Iris pigment epithelial cell (primary cell): ENCODE data around the gene ARHGEF16.

Experiments
- DNase-seq: peaks from one replicate; pipeline ENCODE4 v3.0.0-alpha.2; 2011; ENCODE audit warnings: low read depth

ARHGEF16 gene

DNA sequence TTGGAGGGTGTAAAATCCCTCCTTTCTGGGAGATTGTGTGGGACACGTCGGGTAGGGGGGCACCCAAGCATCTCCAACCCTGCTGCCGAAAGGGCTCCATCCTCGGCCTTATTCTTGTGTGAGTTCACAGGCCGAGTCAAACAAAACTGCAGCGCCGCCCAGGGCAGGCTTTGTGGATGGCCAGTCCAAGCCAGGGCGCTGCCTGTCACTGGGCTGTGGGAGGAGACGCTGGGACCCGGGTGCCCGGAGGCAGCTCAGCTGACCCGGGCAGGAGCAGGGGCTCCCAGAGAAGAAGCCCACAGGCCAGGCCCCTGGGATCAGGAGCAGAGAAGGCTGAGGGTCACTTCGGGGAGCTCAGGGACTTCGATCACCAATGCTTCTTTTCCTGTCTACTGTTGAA lies 31.8 kb upstream of the ARHGEF16 start:
- DNase-seq: no peak

DNA sequence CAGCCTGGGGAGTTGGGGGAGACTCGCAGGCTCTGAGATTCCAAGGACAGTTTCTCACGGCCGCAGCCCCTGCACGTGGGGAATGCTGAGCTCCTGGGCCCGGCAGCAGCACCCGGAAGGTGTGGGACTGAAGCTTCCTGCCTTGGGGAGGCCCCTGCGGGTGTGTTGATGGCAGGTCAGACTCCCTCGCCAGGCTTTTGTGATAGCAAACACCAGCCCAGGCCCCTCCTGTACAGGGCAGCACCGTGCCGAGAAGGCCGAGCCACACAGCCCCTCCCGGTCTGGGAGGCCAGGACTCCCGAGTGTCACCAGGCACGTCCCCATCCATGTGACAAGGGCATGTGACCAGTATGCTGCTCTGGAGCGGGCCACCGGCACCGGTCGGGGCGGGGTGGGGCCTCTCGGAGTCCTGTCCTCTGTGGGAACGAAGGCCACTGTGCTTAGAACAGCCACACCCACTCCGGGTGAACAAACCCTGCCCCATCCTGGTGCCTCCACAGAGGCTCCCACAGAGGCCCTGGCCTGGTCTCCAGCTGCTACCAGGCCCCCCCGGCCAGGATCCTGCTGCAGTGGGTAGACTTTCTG lies 31.1 kb upstream of the ARHGEF16 start:
- no peak for DNase-seq

DNA sequence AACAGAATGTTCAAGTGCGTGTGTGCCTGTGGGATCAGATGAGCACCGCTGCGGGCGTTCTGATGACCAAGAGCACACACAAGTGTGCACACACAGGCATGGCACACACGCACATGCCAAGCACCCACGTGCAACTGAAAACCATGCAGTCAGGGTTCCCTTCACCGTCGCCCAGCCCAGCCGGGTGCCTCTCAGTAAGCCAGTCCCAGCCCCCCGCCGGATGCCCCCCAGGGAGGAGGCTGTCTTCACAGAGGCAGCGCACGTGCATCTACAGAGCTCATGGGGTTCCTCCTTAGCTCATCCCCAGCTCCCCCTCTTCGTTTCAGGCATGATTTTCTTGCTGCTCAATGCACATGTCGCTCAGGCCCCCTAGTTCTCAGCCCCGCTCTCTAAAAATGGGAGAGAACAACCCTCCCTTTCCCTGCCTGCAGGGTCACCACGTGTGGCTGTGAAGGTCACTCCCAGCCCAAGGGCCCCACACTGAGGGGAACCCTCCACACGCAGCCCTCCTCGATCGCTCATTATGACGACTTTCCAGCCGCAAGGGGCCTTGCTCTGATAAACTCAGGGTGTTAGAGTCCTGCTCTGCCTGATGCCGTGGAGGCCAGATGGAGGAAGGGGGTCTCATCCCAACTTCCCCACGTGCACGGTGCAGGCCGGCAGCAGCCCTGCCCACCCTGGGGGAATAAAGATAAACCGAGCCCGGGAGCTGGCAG lies 30.4 kb upstream of the ARHGEF16 start:
- no peak for DNase-seq

DNA sequence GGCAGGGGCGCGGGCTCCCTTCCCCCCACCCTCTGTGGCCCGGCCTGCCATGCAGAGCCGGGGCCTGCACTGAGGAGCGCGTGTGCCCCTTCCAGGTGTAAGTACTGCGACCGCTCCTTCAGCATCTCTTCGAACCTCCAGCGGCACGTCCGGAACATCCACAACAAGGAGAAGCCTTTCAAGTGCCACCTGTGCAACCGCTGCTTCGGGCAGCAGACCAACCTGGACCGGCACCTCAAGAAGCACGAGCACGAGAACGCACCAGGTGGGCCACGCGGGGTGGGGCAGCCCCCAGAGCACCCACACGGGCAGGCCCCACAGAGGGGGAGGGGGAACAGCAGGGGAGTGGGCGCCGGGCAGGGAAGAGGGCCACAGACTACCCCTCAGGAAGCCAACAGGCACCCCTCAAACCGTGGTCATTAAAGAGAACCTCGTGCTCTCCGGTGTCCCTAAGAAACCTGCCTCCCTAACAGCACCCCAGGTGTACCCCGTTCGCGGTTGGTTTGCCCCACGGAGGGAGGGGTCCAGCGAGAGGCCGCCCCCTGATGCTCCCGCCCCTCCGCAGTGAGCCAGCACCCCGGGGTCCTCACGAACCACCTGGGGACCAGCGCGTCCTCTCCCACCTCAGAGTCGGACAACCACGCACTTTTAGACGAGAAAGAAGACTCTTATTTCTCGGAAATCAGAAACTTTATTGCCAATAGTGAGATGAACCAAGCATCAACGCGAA lies 28.8 kb upstream of the ARHGEF16 start:
- DNase-seq: no peak

DNA sequence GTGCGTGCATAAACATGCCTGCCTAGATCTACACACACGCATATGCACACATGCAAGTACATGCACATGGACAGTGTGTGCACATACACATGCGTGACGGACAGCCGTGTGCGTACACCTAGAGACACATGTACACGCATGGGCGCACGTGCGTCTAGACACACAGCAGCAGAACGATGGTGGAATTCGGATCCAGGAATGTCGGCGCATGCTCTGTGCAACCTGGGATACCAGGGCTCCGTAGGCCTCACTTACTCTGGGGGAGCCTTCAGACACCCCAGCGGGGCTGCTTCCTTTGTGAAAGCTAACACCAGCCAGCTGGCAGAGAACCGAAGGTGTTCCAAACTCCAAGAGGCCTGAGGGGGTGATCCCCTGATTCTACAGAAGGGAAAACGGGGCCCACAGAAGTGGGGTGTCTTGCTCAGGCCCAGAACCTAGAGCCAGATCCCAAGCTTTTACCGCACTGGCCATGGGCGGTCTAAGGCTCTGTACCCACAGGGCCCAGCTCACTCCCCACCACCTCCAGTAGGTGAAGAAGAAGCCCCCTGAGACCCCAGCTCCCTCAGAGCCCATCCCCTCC lies 27.4 kb upstream of the ARHGEF16 start:
- DNase-seq: no peak

DNA sequence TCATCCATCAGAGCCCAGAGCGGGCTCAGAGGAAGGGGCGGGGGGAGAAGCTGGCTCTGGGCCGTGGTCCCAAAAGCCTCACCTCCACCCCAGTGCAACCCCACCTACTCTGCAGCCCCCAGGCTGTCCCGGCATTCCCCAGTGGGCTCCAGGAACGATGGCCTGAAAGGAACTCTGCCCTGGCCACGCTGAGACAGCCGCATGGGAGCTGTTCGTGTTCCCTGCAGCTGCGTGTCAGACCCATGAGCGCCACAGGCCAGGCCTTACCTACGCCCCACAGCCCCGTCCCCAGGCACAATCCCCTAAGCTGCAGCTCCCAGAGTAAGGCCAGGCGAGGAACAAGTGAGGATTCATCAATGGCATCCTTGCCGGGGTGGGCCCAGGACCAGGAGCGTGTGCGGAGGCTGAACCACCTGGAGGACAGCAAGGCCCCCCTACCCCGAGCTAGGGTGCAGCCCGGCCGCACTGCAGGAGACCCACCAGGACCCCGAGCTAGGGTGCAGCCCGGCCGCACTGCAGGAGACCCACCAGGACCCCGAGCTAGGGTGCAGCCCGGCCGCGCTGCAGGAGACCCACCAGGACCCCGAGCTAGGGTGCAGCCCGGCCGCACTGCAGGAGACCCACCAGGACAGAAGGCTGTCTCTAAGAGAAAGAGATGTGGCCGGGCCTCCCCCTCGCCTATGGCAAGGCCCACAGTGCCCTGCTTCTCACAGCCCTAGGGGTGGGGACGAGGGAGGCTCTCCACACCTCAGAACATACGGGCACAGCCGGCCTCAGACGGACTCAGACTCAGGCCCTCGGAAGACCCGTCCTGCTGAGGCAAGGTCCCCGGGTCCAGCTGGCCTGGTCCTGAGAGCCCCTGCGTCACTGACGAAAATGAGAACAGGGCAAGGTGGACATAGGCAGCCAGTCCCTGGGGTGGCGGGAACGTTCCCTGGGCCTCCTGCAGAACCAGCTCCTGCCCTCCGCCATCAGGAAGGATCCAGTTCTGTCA lies 26.5 kb upstream of the ARHGEF16 start:
- no peak for DNase-seq

DNA sequence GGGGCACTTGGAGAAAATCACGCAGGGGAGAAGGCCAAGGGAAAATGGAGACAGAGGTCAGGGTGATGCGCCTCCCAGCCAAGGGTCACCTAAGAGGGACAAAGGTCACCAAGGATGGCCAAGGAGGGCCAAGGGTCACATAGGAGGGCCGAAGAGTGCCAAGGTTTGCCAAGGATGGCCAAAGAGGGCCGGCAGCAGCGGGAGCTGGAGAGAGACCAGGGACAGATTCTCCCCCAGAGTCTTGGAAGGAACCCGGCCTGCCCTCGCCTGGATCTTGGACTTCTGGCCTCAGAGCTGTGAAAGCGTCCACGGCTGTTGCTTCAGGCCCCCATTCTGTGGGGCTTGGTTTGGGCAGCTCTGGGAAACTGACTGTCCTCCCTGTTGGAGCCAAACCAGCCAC lies 25.6 kb upstream of the ARHGEF16 start:
- DNase-seq: no peak

DNA sequence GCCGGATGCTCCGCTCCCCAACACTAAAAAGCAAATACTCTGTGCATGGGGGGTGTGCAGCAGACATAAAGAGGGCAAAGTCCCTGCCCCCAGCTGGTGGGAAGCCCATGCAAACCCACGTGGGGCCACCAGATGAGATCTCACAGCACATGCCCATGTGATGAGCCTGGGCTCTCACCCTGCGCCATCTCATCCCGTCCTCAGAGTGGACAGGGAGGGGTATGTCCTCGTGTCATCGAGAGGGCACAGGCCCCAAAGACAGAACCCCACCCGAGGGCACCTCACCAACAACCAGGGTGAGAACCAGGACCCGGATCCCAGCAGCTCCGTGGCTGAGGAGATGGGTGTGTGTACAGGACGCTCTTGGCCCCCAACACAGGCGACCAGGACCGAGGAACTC lies 25.1 kb upstream of the ARHGEF16 start:
- no peak for DNase-seq

DNA sequence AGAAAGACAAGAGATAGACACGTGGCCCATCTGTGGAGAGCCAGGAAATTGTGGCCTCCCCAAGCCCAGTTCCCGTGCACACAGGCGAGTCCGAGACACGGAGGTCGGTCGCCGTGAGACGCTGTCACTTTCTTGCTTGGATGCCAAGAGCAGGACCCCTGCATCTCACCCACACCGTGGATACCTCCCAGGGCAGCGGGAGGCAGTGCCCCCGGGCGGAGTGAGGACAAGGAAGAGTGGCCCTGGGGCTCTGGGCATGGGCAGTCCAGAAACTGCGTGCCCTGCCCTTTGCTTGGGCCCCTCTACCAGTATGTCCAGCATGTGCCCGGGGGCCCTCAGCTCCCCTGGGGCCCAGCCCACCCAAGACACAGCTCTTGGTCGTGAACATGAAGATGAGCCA lies 24.7 kb upstream of the ARHGEF16 start:
- DNase-seq: no peak

DNA sequence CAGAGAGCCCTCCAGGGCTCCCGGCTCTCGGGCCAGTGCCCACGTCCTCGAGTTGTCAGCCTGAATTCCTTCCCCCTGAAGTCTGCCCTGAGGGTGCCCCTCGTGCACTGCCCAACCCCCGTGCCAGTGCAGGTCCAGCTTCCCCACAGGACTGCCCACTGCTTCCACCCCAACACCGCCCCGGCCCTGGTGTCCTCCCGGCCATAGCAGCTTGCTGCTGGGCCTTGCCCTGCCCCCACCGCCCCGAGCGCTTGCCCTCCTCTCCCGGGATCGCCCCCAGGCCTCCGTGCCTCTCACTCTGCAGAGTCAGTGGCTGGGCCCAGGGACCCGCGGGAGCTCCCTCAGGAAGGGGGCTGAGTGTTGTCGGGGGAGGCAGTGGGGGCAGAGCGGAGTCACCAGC lies 24.1 kb upstream of the ARHGEF16 start:
- no peak for DNase-seq

DNA sequence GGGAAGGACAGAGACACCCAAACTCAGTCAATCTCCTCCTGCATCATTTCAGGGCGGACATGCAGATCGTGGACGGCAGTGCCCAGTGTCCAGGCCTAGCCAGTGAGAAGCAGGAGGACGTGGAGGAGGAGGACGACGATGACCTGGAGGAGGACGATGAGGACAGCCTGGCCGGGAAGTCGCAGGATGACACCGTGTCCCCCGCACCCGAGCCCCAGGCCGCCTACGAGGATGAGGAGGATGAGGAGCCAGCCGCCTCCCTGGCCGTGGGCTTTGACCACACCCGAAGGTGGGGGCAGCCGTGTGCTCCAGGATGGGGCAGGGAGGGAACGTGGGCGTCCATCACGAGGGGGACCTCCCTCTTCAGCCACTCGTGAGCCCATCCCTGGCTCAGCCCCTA lies 23.6 kb upstream of the ARHGEF16 start:
- no peak for DNase-seq

DNA sequence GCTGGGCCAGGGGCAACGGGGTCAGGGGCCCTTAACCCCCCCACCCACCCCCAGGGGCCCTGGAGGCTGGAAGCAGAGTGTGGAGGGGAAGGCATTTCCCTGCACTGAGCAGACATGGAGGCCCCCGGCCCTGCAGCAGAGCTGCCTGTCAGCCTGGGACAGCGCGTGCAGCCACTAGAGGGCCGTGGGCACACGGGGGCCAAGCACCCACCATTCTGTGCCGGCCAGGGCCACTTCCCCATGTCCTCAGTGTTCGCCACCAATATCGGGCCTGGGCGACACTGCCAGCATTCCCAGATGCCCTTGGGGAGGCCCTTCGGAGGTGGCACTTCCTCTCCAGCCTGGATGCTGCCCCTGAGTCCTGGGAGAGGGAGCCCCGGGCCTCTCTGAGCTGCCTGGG lies 23.2 kb upstream of the ARHGEF16 start:
- DNase-seq: no peak

DNA sequence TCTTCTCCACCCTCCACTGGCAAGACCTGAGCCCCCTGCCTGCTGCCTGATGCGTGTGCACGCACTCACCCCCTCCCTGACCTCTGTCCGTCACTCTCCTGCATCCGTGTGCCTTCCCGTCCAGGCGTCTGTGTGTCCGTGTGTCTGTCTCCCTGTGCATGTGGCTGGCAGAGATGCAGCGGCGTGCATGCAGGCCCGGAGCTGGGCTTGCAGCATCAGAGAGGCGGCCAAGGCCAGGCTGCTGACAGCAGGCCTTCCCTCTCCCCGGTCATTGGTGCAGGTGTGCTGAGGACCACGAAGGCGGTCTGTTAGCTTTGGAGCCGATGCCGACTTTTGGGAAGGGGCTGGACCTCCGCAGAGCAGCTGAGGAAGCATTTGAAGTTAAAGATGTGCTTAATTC lies 22.8 kb upstream of the ARHGEF16 start:
- no peak for DNase-seq

DNA sequence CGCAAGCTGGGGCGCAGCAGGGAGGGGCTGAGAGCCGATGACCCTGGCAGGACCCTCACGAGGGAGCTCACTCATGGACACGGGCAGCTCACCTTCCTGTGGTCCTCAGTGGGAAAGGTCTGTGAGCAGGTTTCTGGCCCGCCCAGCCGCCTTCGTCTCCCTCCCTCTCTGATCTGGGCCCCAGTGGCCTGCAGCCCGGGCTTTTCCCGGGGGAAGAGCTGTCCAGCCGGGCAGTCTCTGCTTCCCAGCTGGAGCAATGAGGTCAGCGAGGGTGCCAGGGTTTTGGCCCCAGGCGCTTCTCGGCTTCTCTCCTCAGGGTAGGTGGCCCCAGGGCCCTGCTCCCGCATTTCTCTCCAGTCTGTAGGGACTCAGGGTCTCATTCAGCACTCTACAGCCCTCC lies 22.2 kb upstream of the ARHGEF16 start:
- no peak for DNase-seq

DNA sequence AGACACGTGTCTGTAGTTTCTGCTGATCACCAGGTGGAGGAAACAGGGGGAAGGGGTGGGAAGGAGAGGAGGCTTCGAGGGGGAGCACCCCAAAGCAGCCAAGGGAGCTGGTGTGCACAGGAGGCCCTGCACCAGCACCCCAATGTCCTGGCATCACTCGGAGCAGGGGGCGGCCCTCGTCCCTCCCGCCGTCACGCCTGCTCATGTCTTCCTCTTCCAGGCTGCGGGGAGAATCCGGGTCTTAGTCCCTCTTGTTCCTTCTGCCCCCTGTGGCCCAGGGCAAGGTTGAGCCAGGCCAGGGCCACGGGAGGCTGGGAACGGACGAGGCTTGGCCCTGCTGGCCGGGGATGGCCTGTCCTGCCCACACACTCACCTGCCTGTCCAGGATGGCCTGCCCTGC lies 21.4 kb upstream of the ARHGEF16 start:
- DNase-seq: no peak

DNA sequence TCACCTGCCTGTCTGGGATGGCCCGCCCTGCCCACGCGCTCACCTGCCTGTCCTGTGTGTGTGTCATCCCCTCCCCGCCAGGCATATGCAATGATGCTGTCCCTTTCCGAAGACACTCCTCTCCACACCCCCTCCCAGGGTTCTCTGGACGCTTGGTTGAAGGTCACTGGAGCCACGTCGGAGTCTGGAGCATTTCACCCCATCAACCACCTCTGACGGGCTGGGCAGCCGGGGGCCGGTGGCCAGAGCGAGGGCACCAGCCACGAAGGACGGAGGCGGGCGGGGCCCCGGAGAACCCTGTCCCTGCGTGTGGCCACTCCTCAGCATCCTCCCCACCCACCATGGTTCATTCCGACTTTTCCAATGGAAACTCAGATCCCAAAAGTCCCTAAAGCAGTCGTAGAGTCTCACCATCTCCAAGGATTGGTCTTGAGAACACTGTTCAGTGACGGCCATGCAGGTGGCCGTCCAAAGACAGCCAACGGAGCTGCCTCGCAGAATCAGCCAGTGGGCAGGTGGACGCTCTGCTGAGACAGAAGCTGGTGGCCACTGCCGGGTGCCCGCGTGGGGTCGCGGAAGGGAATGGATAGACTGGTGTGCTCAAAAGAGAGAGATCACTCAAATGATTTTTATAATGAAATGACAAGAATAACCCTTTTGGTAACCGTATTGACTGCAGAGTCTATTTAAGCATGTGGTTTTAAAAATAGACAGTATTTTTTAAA lies 20.7 kb upstream of the ARHGEF16 start:
- DNase-seq: no peak

DNA sequence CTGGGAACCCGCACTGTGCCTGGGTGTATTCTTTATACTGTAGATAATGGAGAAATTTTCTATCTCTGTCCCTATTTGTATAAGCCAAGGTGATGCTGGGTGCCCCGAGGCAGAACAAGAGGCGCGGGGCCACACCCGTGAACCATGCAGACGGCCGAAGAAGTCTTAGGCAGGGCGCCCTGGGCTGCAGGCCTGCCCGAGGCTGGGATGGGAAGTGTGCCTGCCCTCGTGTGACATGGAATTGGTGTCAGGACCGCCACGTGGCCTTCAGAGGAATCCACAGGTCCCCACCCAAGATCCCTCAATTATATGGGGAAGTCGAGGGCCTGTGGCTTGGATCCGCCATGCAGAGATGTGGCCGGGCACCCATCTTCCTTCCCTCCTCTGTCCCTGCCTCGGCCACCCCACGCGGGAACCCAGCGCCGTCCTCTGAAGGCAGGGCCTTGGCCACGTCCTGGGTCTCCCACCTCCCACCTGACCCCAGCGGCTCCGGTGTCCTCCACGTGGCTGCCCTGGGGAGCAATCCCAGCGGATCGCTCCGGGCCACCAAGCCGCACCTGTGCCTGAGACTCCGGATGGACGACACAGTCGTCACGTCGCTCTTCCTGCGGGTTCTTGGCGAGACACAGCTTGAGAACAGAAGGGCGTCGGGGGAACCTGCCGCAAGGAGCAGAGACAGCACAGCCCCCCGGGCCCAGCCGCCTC lies 19.9 kb upstream of the ARHGEF16 start:
- no peak for DNase-seq

DNA sequence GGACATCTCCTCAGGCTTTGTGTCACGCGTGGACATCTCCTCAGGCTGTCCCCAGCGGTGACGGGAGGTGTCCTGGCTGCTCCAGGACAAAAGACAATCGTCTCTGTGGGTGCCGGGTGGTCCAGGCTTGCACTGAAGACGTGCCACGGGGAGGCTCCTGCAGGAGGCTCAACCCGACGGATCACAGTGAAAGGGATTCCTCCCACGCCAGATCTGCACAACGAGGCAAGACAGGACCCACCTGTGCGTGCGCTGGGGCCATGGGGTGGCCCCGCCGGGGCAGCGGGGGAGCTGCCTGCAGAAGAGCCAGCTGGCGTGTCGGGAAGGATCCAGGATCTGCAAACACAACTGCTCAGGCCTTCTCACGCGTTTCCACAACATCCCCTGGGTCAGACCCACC lies 18.8 kb upstream of the ARHGEF16 start:
- DNase-seq: no peak

DNA sequence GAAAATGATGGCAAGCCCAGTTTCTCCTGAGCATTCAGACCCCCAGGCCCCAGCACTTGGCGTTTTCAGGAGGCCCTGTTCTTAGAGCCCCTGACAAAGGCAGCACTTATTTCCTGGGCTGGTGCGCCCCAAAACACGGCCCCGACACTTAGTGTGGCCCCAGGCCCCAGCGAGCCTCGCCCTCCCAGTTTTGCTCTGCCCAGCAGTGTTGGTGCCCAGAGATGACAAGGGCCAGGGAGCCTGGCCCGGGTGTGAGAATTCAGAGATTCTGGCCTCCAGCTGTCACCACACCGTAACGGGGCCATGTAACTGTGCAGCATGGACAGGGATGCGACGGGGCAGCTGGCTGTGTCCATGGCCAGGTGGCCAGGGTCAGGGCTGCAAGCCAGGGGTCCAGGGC lies 18.0 kb upstream of the ARHGEF16 start:
- DNase-seq: no peak

DNA sequence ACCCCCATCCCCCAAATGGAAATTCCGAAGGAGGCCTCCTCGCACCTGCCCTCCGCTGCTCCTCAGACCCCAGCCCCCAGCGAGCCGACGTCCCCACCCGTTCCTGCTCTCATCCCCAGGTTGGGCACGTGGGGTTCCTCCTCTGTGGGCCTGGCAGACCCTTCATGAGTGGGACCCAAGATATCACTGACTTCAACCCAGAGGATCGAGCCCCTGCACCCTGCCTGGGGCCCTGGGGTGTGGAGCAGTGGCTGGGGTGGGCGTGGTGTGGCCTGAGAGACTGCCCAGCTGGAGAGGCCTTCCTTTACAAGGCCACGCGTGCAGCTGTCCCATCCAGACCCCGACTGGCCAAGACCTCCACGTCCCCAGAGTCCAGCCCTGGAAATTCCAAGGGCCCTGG lies 17.6 kb upstream of the ARHGEF16 start:
- DNase-seq: no peak
